NCI-H128 (cell line): Measurements from ENCODE around the gene CYB5R4.

ENCODE experiments used
- DNase-seq: peaks from one replicate; lab custom pipeline; 2025; ENCODE audit not compliant: unreplicated experiment; lab: John Stamatoyannopoulos, UW

Gene CYB5R4

DNA sequence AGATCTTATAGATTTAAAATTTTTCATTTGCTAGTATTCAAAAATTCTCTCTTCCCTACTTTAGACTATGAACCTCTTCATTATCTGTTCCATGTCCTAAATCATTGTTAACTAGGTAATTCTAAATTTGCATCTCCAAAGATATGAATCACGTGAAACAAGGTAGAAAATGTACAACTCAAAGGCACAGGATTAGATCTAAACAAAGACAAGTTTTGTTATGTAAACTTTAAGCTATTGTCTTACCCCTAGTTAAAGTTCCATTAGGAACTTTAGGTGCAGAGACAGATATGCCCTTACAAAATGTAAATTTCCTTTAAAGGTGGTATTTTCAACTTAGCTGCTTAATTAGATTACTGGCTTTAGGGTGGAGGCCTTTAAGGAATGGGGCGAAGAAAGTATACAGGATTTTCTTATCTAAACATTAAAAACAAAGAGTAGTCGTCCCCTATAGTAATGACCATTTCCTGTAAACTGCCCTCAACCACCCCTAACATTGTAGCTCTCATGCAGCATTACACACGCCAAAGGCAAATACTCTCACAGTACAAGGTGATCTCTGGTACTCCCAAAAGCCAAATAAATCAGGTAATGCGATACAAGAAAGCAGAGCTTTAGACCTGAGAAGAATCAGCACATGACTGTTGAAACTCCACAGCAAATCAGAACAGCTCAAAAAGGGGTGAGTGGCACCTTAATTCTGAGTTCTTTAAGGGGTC, 116.7 kb downstream of the CYB5R4 start:
- no peak for DNase-seq

DNA sequence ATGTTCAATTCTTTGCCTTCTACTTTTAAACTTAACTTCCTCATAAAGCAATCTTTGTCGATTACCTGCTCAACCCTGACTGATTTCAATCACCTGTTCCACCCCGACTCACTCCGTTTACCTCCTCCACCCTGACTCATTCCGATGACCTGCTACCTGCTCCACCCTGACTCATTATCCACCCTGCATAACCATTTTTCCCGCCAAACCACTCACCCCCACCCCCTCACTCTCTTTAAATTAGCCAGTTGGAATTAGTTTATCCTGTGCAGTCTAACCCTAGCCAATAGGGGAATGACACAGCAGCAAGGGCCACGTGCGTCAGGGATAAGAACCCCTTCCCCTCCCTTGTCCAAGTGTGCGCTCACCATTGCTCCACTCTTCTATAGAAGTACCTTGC, 117.4 kb downstream of the CYB5R4 start:
- DNase-seq, result no peak

GRCh38 chr6:83978324-83978734, 118.8 kb downstream of the CYB5R4 start:
- DNase-seq, result no peak

DNA sequence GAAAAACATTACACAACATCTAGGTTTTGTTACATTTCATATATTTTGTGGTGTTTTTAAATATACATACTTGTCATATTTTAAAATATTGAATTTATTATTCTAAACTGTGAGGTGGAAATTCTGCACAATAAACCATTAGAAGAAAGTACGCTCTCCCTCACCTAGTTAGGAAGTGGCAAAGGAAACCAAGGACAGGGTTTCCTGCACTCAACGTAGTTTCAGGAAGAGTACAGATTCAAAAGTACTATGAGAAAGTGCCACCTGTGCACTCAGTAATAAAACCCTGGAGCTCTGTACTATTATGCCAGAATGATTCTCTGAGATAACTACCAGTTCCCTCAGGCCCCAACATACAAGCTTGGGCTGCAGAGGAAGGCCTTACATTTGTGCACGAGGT, 119.5 kb downstream of the CYB5R4 start:
- no peak for DNase-seq

GRCh38 chr6:83984411-83984810, 124.9 kb downstream of the CYB5R4 start:
- no peak for DNase-seq

DNA sequence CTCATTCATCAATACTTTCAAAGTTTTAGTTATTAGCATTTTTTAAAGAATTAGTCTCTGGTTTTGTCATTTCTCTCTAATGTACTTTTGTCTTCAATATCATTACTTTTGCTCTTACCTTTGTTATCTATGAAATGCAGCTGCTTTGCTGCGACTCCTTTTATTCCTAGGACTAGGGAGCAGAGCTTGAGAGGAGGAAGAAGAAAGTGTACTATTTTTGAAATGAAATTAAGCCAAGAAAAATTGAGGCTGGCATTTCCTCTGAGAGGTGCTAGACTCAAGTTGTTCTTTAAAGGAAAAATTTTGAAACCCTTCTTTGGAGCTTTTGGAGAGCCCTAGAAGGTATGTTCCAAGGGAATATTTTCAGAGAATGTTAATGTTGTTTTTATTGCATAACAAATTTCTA, 125.8 kb downstream of the CYB5R4 start:
- no peak for DNase-seq

DNA sequence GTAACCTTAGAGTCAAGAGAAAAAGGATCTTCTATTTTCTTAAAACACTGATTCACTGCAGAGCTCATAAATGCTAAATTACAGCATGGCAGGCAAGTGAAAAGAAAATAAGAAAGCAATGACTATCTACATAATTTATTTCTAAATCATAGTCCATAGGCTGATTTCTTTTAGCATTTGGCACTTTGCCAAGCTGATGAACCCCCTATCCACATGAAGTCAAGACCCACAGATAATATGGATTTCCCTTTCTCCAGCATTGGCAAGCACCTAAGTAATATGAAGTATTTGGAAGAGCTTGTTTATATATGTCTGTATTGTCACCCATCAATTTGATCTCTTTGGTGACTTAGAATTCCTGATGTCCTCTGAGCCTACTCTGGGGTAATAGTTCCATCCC, 126.2 kb downstream of the CYB5R4 start:
- no peak for DNase-seq

DNA sequence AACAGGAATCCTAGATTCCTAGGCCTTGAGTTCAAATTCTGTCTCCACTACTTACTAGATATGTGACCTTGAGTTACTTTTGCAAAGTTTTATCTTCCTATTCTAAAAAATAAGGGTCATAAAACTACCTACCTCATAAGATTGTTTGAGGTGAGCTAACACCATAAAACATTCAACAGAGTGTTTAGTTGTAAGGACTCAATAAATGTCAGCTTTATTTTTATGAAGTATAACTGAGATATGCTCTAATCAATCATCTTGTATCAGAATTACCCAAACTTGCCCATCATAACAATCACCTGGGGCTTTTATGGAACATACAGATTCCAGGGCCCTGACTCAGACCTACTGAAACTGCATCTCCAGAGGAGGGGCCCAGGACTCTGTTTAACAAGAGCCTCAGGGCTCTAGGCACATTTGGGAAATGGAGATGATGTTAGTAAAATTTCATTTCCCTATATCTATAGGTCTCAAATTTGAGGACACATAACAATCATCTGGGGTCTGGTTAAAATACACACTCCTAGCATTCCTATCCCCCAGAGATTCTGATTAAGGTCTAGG, 138.6 kb downstream of the CYB5R4 start:
- DNase-seq, result no peak

GRCh38 chr6:84001119-84001518, 141.6 kb downstream of the CYB5R4 start:
- DNase-seq, result no peak

DNA sequence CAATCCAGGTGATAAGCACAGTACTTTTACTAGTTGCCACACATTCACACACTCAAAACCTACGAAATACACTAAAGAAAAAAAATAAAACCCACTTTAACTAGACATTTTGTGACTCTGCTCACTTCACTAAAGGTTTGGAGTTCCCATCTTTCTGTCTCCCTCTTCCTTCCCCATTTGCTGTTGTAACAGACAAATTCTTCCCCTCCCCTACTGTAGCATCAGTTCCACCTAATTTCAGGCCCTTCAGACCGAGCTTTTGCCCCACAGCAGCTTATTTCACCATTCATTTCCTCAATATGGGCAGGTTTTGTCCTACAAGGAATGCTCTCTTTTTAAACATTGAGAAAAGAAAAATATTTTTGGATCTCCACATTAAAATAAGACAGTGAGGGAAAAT, 142.7 kb downstream of the CYB5R4 start:
- no peak for DNase-seq

DNA sequence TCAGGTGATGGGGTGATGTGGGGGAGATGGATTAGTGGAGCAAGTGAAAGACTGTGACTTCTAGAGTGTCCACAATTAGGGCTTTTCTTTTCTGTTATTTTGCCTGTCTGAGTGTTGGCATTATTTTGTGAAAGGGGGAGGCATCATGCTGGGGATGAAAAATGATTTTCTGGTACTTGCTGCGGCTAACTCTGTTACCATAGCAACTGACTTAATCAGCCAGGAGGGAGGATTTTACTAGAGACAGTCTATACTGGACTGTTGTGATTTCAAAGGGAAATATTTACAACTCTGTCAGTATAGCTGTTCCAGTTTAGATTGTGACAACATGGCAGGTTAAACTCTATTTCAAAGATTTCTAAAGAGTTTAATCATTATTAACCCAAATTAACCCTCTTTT, 143.6 kb downstream of the CYB5R4 start:
- no peak for DNase-seq

- no peak for DNase-seq
Measured at GRCh38 chr6:84003654-84004053, 144.2 kb downstream of the CYB5R4 start.

DNA sequence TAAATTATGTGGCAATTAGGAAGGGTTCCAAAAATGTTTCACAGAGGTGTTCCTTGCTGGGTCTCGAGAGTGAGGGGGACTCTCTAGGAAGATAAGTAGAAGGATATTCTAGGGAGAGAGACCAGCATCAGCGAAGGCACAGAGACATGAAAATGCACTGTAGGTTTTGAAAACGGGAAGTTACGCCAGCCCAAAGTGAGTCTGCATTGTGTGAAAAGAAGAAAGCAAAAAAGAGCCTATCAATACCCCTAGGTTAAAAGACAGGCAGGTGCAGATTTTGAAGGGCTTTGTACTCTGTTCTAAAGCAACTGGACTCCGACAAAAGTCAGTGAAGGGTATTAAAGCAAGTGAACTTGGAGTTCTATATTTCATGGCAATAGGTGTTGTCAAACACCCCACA, 148.4 kb downstream of the CYB5R4 start:
- DNase-seq, result no peak

DNA sequence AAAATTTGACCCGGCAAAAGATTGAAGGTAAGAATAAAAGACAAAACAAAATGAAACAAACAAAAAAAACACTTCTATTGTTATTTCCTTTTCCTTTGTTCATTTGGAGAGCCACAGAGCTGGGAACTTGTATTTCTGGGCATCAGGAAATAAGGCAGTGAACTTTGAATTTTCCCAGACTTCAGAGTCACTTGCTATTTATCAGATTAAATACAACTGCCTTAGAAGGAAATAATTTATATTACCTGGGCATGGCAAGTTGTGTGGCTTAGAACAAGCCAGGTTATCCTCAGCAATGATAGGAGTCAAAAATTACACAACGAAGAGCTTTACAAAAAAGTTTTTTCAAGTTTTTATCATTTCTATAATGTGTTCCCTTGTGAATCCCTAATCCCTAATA, 153.9 kb downstream of the CYB5R4 start:
- DNase-seq, result no peak

GRCh38 chr6:84013931-84014330, 154.4 kb downstream of the CYB5R4 start:
- no peak for DNase-seq

DNA sequence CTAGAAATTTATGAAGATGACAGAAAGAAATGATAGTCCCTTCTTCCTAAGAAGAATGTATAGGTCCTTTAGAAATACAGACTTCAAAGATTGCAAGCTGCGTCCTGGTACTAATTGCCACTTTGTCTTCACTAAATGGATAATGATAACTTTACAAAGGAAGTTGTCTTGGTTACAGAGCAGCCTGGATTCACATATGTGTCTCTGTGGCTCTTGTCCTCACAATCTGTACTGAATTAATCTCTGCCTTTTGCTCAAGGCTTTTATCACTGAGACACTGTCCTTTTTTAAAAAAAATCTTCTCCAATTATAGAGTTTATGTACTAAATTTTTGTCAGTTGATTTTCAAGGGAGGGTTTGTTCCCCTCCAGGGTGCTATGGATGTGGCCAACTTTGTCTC, 156.5 kb downstream of the CYB5R4 start:
- no peak for DNase-seq
